ENCODE data around the gene C5orf58.

- TF ChIP-seq YY1 (IDR thresholded peaks at IDR 0.05; ENCODE audit: insufficient read depth, insufficient read length) (no peak), SUZ12 (IDR thresholded peaks at IDR 0.05; ENCODE audit: extremely low read depth, insufficient read depth, insufficient read length) (no peak), ZNF274 (IDR thresholded peaks at IDR 0.05; ENCODE audit: low read depth, low read length) (no peak)
Measured at GRCh38 chr5:170289121-170289520, 56.3 kb downstream of the C5orf58 start.
